Kidney glomerular epithelial cell (primary cell): ENCODE results near the gene PEX16.
A peak's percentile ranks its signal among the peaks of the same experiment; 100 is the strongest.

Experiments used
- DNase-seq: peaks from one replicate; lab custom pipeline; 2025; lab: John Stamatoyannopoulos, UW

Gene PEX16

GRCh38 chr11:45917623-45918330 is at the start of gene PEX16:
Gene PEX16, minus strand, starts transcription at chr11:45917877. Its CDS starts 66 bp downstream, at chr11:45917811.
- peak; percentile 98 for DNase-seq

GRCh38 chr11:45964911-45965389 is 47.3 kb upstream of the PEX16 start:
- DNase-seq, result peak; percentile 75

- no peak for DNase-seq
Observed at GRCh38 chr11:45961751-45962240, 44.1 kb upstream of the PEX16 start.

GRCh38 chr11:45960387-45961095 is 42.9 kb upstream of the PEX16 start:
- no peak for DNase-seq

- no peak for DNase-seq
Observed at GRCh38 chr11:45959851-45960250, 42.2 kb upstream of the PEX16 start.

- DNase-seq, result no peak
Observed at GRCh38 chr11:45949992-45950407, 32.3 kb upstream of the PEX16 start.

GRCh38 chr11:45948356-45948755 is 30.7 kb upstream of the PEX16 start:
- no peak for DNase-seq

GRCh38 chr11:45947885-45948284 is 30.2 kb upstream of the PEX16 start:
- no peak for DNase-seq

GRCh38 chr11:45945397-45945999 is 27.8 kb upstream of the PEX16 start:
- no peak for DNase-seq

- no peak for DNase-seq
Observed at GRCh38 chr11:45942381-45942780, 24.7 kb upstream of the PEX16 start.

GRCh38 chr11:45941285-45941684 is 23.6 kb upstream of the PEX16 start:
- DNase-seq, result no peak

- no peak for DNase-seq
Observed at GRCh38 chr11:45939836-45940235, 22.2 kb upstream of the PEX16 start.

- DNase-seq, result no peak
Observed at GRCh38 chr11:45937916-45938315, 20.2 kb upstream of the PEX16 start.

- no peak for DNase-seq
Observed at GRCh38 chr11:45936511-45937054, 18.9 kb upstream of the PEX16 start.

GRCh38 chr11:45935349-45936064 is 17.8 kb upstream of the PEX16 start:
- no peak for DNase-seq

- DNase-seq, result no peak
Observed at GRCh38 chr11:45934580-45935318, 17.1 kb upstream of the PEX16 start.

- no peak for DNase-seq
Observed at GRCh38 chr11:45933846-45934579, 16.3 kb upstream of the PEX16 start.

GRCh38 chr11:45933131-45933831 is 15.6 kb upstream of the PEX16 start:
- DNase-seq, result no peak

GRCh38 chr11:45932217-45932616 is 14.5 kb upstream of the PEX16 start:
- DNase-seq, result no peak

GRCh38 chr11:45931739-45932138 is 14.1 kb upstream of the PEX16 start:
- DNase-seq, result no peak
